T-helper 2 cell treated with Interferon-gamma antibody and Interleukin-4, amounts not matched to agents 100 ng/mL and 5 ng/mL, for 36 hours (primary cell): ENCODE results near the gene CISTR. TPM values are rescaled to one million over a fixed set of nuclear protein-coding genes. Genes with fewer than 3 reads are reported as not detected.
"Not testable (repeated sequence)": the region's sequence is repeated elsewhere in the genome, so short reads cannot be mapped to it uniquely, and the experiment has no call there.

ENCODE experiments used
- intact Hi-C: fragments of 100-400 bp; cut with micrococcal nuclease; formaldehyde crosslinking; loops from one replicate; pipeline ENCODE4 v1.15.1; 2023
- total RNA-seq: library from RNA; stranded (reverse); gene quantifications from 2 replicates; pipeline ENCODE4 v1.2.3, GENCODE V29; 2022

The CISTR gene
- not detected in 2 replicates for total RNA-seq

DNA sequence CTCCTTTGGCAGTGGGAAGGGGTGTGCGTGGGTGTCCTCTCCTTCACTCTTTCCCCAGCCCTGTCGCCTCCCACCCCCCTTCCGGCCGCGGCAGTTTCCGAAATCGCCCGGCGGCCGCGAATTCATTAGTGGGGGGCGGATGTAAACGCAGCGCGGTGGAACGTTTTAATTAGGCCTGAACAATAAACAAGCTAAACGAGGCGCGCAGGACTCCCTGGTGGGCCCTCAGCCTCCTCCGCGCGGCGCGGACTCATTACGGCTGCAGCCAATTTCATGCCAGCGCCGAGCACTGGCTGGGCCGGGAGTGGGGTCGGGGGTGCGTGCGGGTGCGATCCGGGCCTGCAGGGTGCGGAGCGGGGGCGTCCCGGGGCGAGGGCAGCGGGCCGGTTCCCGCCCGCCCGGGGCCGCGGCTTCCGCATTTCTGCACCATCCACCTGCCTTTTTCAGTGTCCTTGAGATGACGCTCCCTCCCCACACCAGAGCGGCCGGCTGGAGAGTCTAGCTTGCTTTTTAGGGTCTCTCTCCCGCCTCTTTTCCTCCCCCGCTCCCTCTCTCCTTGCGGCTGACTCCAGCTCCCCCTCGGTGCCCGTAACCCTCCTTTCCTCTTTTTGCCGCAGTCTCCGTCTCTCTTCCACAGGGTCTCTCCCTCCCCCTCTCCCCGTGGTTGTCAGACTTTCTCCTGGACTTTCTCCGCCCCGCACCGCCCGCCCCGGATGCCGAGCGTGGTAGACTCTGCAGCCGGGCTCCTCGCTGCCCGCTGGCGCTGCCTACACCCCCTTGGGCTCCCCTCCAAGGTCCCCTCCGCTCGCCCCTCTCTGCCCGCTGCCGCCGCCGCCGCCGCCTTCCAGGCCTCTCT is at the start of gene CISTR:
TSS of gene CISTR (minus strand) at position 644 of the 856 bp plus-strand sequence.
- intact Hi-C loops = no loop called here

DNA sequence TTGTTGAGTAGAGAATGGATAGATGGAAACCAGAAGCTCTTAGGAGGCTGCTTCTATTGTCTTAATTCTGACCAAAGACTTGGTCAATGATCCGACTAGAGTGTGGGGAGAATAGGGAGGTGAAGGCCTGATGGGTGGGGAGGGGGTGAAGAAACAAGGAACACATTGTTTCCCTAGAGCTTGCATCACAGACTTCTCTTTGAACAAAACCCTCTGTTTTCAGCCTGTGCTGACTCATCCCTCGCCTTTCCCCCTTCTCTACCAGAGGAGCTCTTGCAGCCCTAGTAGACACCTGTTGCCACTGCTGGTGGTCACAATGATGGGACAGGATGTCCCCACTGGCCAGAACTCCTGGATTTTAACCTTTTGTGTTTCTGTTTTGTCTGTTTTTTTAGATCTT is 46.8 kb upstream of the CISTR start:
- intact Hi-C loops = no loop called here

DNA sequence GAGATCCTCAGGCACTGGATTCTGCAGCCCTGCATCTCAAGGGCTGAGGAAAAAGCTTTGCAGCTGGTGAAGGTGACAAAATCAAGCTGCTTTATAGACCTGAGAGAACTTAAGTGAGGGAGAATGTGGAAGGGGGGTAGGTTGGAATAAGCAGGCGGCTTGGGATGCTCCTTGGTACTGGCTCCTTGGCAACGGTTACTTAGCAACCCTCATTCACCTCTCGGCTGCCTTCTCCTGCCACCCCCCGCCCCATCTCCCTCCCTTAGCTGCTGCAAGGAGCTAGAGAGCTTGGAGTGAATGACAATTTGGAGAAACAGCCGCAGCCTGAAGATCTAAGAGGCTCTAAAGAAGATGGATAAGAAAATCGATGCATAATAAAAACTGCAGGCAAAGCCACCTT is 44.1 kb upstream of the CISTR start:
- intact Hi-C loops = no loop called here

DNA sequence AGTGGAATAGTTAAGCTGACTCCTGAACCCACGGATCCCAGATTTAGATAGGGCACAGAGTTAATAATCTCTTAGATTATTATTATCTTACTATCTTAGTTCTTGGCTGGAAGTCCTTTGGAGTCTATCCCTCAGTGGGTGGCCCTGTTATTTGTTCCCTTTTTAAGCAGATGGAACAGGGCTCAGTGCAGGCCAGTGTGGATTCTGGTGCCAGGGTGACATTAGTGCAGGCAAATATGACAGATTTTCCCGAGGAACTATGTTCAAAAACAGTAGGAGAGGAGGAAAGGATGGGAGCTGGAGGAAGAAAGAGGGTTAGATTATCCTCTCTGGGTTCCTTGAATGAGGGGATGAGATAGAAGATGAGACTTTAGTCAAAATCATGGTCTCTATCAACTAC is 41.4 kb upstream of the CISTR start:
- intact Hi-C loops = no loop called here

- intact Hi-C loops = no loop called here
Measured at GRCh38 chr12:53791735-53792326, 40.1 kb upstream of the CISTR start.

GRCh38 chr12:53789570-53789969 is 37.8 kb upstream of the CISTR start:
- intact Hi-C loops = no loop called here

- intact Hi-C loops = no loop called here
Measured at GRCh38 chr12:53788892-53789291, 37.1 kb upstream of the CISTR start.

DNA sequence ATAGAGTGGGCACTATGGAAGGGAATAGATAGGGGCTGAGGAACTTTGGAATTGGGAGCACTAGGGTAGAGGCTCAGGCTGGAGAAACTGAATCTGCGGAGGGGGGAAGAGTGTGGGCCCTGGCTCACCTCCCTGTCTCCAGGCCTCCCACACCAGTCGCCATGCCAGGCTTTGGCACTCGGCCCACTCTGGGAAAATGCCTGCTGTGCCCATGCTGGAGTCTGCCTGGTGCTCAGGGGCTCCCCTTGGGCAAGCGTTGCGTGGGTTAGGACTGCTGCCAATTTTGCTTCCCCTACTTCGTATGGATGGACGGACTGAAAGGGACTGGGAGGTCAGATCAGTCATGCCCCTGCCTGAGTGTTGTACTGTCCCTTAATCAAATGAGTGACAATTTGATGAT is 34.6 kb upstream of the CISTR start:
- intact Hi-C loops = no loop called here

DNA sequence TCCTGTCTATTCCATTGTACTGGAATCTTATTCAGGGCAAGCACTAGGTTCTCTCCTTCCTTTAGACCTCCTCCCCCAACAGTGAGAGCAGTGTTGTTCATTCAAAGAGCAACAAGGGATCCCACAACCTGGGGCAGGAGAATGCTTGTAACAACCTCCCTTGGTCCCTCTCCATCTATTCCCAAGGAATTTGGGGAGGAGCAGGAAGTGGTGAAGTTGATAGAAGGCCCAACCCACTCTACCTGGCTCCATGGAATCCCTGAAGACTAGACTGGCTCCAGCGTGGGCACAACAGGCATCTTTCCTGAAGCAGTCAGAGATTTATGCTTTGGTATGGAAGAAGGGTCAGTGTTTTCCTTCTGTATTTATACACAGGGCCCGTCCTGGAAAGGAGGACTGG is 33.4 kb upstream of the CISTR start:
- intact Hi-C loops = no loop called here

- intact Hi-C loops = no loop called here
Measured at GRCh38 chr12:53782093-53782703, 30.4 kb upstream of the CISTR start.

- intact Hi-C loops = no loop called here
Measured at GRCh38 chr12:53781228-53781801, 29.5 kb upstream of the CISTR start.

DNA sequence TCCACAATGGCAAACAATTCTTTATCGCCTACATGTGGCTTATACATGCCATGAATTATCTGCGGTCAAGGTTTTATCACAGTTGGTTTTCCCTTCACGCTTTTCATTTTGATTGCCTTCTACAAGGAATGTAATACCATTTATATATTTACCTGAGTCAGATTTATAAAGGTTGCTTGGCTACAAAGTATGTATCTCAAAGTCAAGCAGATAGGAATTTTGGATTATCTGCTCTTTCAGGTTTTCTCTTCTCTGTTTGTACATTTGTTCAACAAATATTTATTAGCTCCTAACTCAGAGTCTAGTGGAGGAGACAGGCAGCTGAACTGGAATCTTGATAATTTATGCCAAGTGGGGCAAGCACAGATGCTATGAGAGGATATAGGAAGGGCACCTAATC is 28.5 kb upstream of the CISTR start:
- intact Hi-C loops = no loop called here

DNA sequence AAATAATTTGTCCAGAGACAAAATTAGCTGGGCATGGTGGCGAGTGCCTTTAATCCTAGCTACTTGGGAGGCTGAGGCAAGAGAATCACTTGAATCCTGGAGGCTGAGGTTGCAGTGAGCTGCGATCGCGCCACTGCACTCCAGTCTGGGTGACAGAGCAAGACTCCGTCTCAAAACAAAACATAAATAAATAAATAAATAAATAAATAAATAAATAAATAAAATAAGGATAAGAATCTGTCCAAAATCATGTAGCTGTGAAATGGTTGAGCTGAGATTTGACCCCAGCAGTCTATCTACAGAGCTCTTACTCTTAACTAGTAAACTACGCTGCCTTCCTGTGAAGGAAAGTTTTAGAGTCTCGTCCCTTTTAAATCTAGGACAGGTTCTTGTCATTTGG is 27.9 kb upstream of the CISTR start:
- intact Hi-C loops = not testable (repeated sequence)

- intact Hi-C loops = no loop called here
Measured at GRCh38 chr12:53777936-53778644, 26.3 kb upstream of the CISTR start.

- intact Hi-C loops = no loop called here
Measured at GRCh38 chr12:53777412-53777811, 25.6 kb upstream of the CISTR start.

GRCh38 chr12:53776872-53777271 is 25.1 kb upstream of the CISTR start:
- intact Hi-C loops = no loop called here

GRCh38 chr12:53775478-53776145 is 23.8 kb upstream of the CISTR start:
- intact Hi-C loops = no loop called here

DNA sequence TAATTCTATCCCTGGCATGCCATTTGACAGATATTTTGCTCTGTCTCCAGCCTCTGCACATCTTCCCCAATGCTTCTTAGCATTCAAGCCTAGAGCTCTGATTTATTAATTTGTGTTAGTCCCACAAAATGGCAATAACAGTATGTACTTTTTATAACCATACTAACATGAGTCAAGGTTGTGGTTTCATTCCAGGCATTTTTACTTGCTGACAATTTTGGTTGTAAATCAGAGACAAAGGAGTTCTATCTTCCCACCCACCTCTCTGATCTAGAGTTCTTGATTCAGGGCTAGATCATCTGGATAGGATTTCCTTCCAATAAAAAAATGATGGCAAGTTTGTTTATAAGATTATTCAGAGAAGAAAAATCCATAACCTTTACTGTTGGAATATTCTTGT is 18.5 kb upstream of the CISTR start:
- intact Hi-C loops = no loop called here

GRCh38 chr12:53768976-53769375 is 17.2 kb upstream of the CISTR start:
- intact Hi-C loops = no loop called here

- intact Hi-C loops = no loop called here
Measured at GRCh38 chr12:53766881-53767280, 15.1 kb upstream of the CISTR start.

GRCh38 chr12:53765891-53766290 is 14.1 kb upstream of the CISTR start:
- intact Hi-C loops = no loop called here
